H1 (cell line): ENCODE data around the gene SPEN. TPM values are rescaled to one million over a fixed set of nuclear protein-coding genes. Genes with fewer than 3 reads are reported as not detected.

Source experiments
- CTCF ChIA-PET: fragments of 300-600 bp; sonication (Branson Sonifier 250); formaldehyde crosslinking; loops from one replicate; lab custom pipeline; 2021; ENCODE audit not compliant: partially characterized antibody; lab: Charles Lee
- POLR2A ChIA-PET: fragments of 300-600 bp; sonication (Branson Sonifier 250); formaldehyde crosslinking; loops from one replicate; lab custom pipeline; 2021; ENCODE audit warnings: inconsistent platforms; ENCODE audit not compliant: partially characterized antibody; lab: Charles Lee
- DNase-seq, 2 experiments: peaks; one replicate each; pipeline versions ENCODE4 v3.0.0 to v3.0.0-alpha.2; 2010 to 2022; ENCODE audit warnings: low spot score in 2 of 2, low read depth in 1 of 2, mixed read lengths in 1 of 2
- FAIRE-seq: peaks from 2 replicates; lab custom pipeline; 2011; peaks lifted over from hg19 to GRCh38; lab: Jason Lieb, UNC
- H2AFZ ChIP-seq: 2 replicates; pipeline ENCODE4 v1.8.1; 2012; ENCODE audit warnings: low read length, inconsistent platforms
- H2AK5ac ChIP-seq: 2 replicates; pipeline ENCODE4 v1.6.1; 2013; ENCODE audit warnings: low read depth, low read length
- H2BK120ac ChIP-seq: replicated peaks from 2 replicates; pipeline ENCODE3; 2013; ENCODE audit warnings: low read depth, low read length, inconsistent platforms
- H2BK12ac ChIP-seq: 2 replicates; pipeline ENCODE4 v1.6.1; 2013; ENCODE audit warnings: low read depth, low read length
- H2BK15ac ChIP-seq: 2 replicates; pipeline ENCODE4 v1.6.1; 2013; ENCODE audit warnings: low read length
- H2BK20ac ChIP-seq: 2 replicates; pipeline ENCODE4 v1.6.1; 2013; ENCODE audit warnings: low read length
- H2BK5ac ChIP-seq: 2 replicates; pipeline ENCODE4 v1.6.1; 2013; ENCODE audit warnings: low read depth, low read length
- H3K14ac ChIP-seq: 2 replicates; pipeline ENCODE4 v1.6.1; 2013; ENCODE audit warnings: inconsistent platforms; ENCODE audit not compliant: insufficient read length
- H3K18ac ChIP-seq: 2 replicates; pipeline ENCODE4 v1.6.1; 2013; ENCODE audit warnings: low read length; ENCODE audit errors: extremely low read depth
- H3K23ac ChIP-seq: 2 replicates; pipeline ENCODE4 v1.6.1; 2013; ENCODE audit warnings: inconsistent platforms; ENCODE audit not compliant: insufficient read length
- H3K23me2 ChIP-seq: 2 replicates; pipeline ENCODE4 v1.6.1; 2013; ENCODE audit warnings: low read depth, low read length
- H3K27ac ChIP-seq: 2 replicates; pipeline ENCODE4 v1.6.1; 2011; ENCODE audit warnings: low read depth, low read length, inconsistent platforms
- H3K27me3 ChIP-seq, 4 experiments: replicated peaks in 1 of 4; 1 replicate in 1 of 4; 2 replicates in 3 of 4; pipeline versions ENCODE4 v1.6.1 to v1.8.1; 2011 to 2013; ENCODE audit warnings: low read length in 3 of 4, mild to moderate bottlenecking in 3 of 4, inconsistent platforms in 2 of 4, mixed read lengths in 2 of 4, moderate library complexity in 1 of 4; ENCODE audit not compliant: control insufficient read depth in 3 of 4, insufficient read depth in 3 of 4; ENCODE audit errors: extremely low read depth in 1 of 4
- H3K36me3 ChIP-seq, 4 experiments: 2 replicates each; pipeline versions ENCODE4 v1.6.1 to v1.8.1; 2011 to 2013; ENCODE audit warnings: mild to moderate bottlenecking in 4 of 4, low read length in 3 of 4, moderate library complexity in 2 of 4, control low read depth in 1 of 4, inconsistent platforms in 1 of 4; ENCODE audit not compliant: insufficient read depth in 4 of 4, control insufficient read depth in 2 of 4
- H3K4ac ChIP-seq: replicated peaks from 2 replicates; pipeline ENCODE3; 2013; ENCODE audit warnings: low read length, low read depth, mixed read lengths, inconsistent platforms; ENCODE audit not compliant: insufficient read length
- H3K4me1 ChIP-seq, 4 experiments: replicated peaks in 1 of 4; 1 replicate in 1 of 4; 2 replicates in 3 of 4; pipeline versions ENCODE4 v1.6.1 to v1.8.1; 2011 to 2013; ENCODE audit warnings: low read length in 3 of 4, inconsistent platforms in 2 of 4, mixed read lengths in 1 of 4; ENCODE audit not compliant: insufficient read depth in 4 of 4, control insufficient read depth in 3 of 4
- H3K4me2 ChIP-seq, 2 experiments: 2 replicates each; pipeline versions ENCODE4 v1.6.1 to v1.8.1; 2011 to 2013; ENCODE audit warnings: low read depth in 2 of 2, low read length in 2 of 2, control low read depth in 1 of 2, inconsistent platforms in 1 of 2, mild to moderate bottlenecking in 1 of 2; ENCODE audit not compliant: insufficient read depth in 1 of 2
- H3K4me3 ChIP-seq, 4 experiments: fragments of 200-600, 300-600 bp in 1 of 4; sonication (generic), shearing (Covaris generic), sonication (Bioruptor Twin) in 1 of 4; 2 replicates each; pipeline versions ENCODE4 v1.5.1 to v1.8.1; 2011 to 2016; ENCODE audit warnings: low read length in 4 of 4, low read depth in 3 of 4, control low read depth in 2 of 4, inconsistent platforms in 2 of 4, mild to moderate bottlenecking in 2 of 4, mixed read lengths in 1 of 4, moderate library complexity in 1 of 4; ENCODE audit not compliant: insufficient read depth in 2 of 4; ENCODE audit errors: extremely low read depth in 1 of 4
- H3K56ac ChIP-seq: replicated peaks from 2 replicates; pipeline ENCODE3; 2013; ENCODE audit warnings: low read depth, mild to moderate bottlenecking, mixed read lengths, low read length, inconsistent platforms; ENCODE audit not compliant: insufficient read length
- H3K79me1 ChIP-seq: 2 replicates; pipeline ENCODE4 v1.6.1; 2013; ENCODE audit warnings: low read depth, low read length, control low read depth
- H3K79me2 ChIP-seq, 2 experiments: 2 replicates each; pipeline versions ENCODE4 v1.6.1 to v1.8.1; 2012 to 2013; ENCODE audit warnings: low read length in 2 of 2, mild to moderate bottlenecking in 2 of 2, inconsistent platforms in 1 of 2; ENCODE audit not compliant: insufficient read depth in 2 of 2, control insufficient read depth in 1 of 2
- H3K9ac ChIP-seq, 4 experiments: replicated peaks in 1 of 4; 1 replicate in 1 of 4; 2 replicates in 3 of 4; pipeline versions ENCODE4 v1.6.1 to v1.8.1; 2011 to 2013; ENCODE audit warnings: low read depth in 3 of 4, low read length in 3 of 4, control low read depth in 2 of 4, mild to moderate bottlenecking in 2 of 4, moderate library complexity in 2 of 4, inconsistent platforms in 1 of 4; ENCODE audit errors: extremely low read depth in 1 of 4
- H3K9me3 ChIP-seq, 2 experiments: 2 replicates each; pipeline versions ENCODE4 v1.6.1 to v1.8.1; 2012 to 2013; ENCODE audit warnings: mild to moderate bottlenecking in 2 of 2, moderate library complexity in 2 of 2, control low read depth in 1 of 2, inconsistent platforms in 1 of 2, low read depth in 1 of 2, low read length in 1 of 2, mixed read lengths in 1 of 2; ENCODE audit not compliant: insufficient read depth in 2 of 2
- H4K20me1 ChIP-seq, 2 experiments: replicated peaks in 1 of 2; 2 replicates each; pipeline versions ENCODE3 to v1.8.1; 2011 to 2013; ENCODE audit warnings: inconsistent platforms in 2 of 2, low read length in 2 of 2, mild to moderate bottlenecking in 1 of 2; ENCODE audit not compliant: insufficient read depth in 2 of 2, control insufficient read depth in 1 of 2
- H4K5ac ChIP-seq: 2 replicates; pipeline ENCODE4 v1.6.1; 2013; ENCODE audit warnings: low read length, low read depth, mixed read lengths, inconsistent platforms; ENCODE audit not compliant: insufficient read length
- H4K8ac ChIP-seq: 2 replicates; pipeline ENCODE4 v1.8.0; 2013; ENCODE audit warnings: mild to moderate bottlenecking, moderate library complexity, low read length, inconsistent platforms; ENCODE audit not compliant: insufficient read depth; ENCODE audit errors: extremely low read depth
- H4K91ac ChIP-seq: replicated peaks from 2 replicates; pipeline ENCODE3; 2013; ENCODE audit warnings: low read length, mixed read lengths, inconsistent platforms; ENCODE audit not compliant: insufficient read length
- CHD1 ChIP-seq: IDR thresholded peaks from 2 replicates; pipeline ENCODE4 v1.6.1; 2012; ENCODE audit warnings: low read depth, low read length, improper control_type of control experiment
- GABPA ChIP-seq: IDR thresholded peaks from 2 replicates; pipeline ENCODE4 v1.6.1; 2011; ENCODE audit warnings: mild to moderate bottlenecking, low read length, moderate library complexity, borderline replicate concordance; ENCODE audit not compliant: insufficient read depth
- KDM1A ChIP-seq: fragments of 200-600, 300-600 bp; sonication (generic); IDR thresholded peaks from 2 replicates; pipeline ENCODE4 v1.7.1; 2016; ENCODE audit warnings: mild to moderate bottlenecking, low read length, borderline replicate concordance
- KDM4A ChIP-seq: IDR thresholded peaks from one replicate; pipeline ENCODE4 v1.7.1; 2012; ENCODE audit warnings: low read depth, mild to moderate bottlenecking, moderate library complexity, low read length, inconsistent platforms; ENCODE audit not compliant: severe bottlenecking
- RXRA ChIP-seq: IDR thresholded peaks from 2 replicates; pipeline ENCODE4 v1.6.1; 2011; ENCODE audit warnings: low read depth, mild to moderate bottlenecking, low read length, moderate library complexity; ENCODE audit not compliant: insufficient read depth
- SAP30 ChIP-seq: fragments of 300-600 bp; sonication (generic); IDR thresholded peaks from 2 replicates; pipeline ENCODE4 v1.7.1; 2012; ENCODE audit warnings: low read length, moderate library complexity, mild to moderate bottlenecking, inconsistent platforms; ENCODE audit not compliant: insufficient read depth, insufficient replicate concordance
- SIN3A ChIP-seq, 2 experiments: IDR thresholded peaks in 1 of 2; conservative IDR thresholded peaks in 1 of 2; 2 replicates each; pipeline ENCODE4 v1.6.1; 2011 to 2012; ENCODE audit warnings: low read length in 2 of 2, improper control_type of control experiment in 1 of 2, low read depth in 1 of 2, mild to moderate bottlenecking in 1 of 2
- SIRT6 ChIP-seq: IDR thresholded peaks from one replicate; pipeline ENCODE4 v1.7.1; 2012; ENCODE audit warnings: low read length, inconsistent platforms
- SP1 ChIP-seq: IDR thresholded peaks from 2 replicates; pipeline ENCODE4 v1.6.1; 2011; ENCODE audit warnings: low read depth, low read length
- SUZ12 ChIP-seq: fragments of 200-600 bp; sonication (generic); IDR thresholded peaks from 2 replicates; pipeline ENCODE4 v1.6.1; 2012; ENCODE audit warnings: mild to moderate bottlenecking, inconsistent platforms, low read length, moderate library complexity, mixed read lengths
- TAF7 ChIP-seq: optimal IDR thresholded peaks from 2 replicates; pipeline ENCODE3; 2011; ENCODE audit warnings: low read depth, mild to moderate bottlenecking, inconsistent platforms, low read length, moderate library complexity, borderline replicate concordance
- TEAD4 ChIP-seq: IDR thresholded peaks from 2 replicates; pipeline ENCODE4 v1.6.1; 2012; ENCODE audit warnings: low read depth, low read length, inconsistent platforms, mixed read lengths
- YY1 ChIP-seq: IDR thresholded peaks from 2 replicates; pipeline ENCODE4 v1.6.1; 2011; ENCODE audit warnings: low read depth, mild to moderate bottlenecking, low read length
- polyA plus RNA-seq, 7 experiments: library from polyadenylated mRNA; depleted of rRNA in 3 of 7; stranded (reverse) in 5 of 7; unstranded in 2 of 7; fragments of >200 nt in 5 of 7; fragments of 200-250 nt in 2 of 7; gene quantifications; 1 replicate in 5 of 7; 2 replicates in 1 of 7; 4 replicates in 1 of 7; pipeline versions ENCODE4 v1.2.1 to v1.2.3, GENCODE V29; 2011 to 2013; ENCODE audit warnings: missing spikeins in 2 of 7, mixed read lengths in 2 of 7
- total RNA-seq: library from RNA; stranded (reverse); fragmentation: NEBNext Ultra II Directional; extraction: Animal tissue kit (Norgen Biotek cat#: 25700); gene quantifications from 2 replicates; pipeline ENCODE4 v1.2.1, GENCODE V29; 2021
- TF ChIP-seq, protein P1 (sequence below): IDR thresholded peaks from 2 replicates; pipeline ENCODE4 v1.6.1; 2012; ENCODE audit warnings: inconsistent platforms

The SPEN gene
- total and polyA plus RNA-seq, 2 of the 8 experiments (the other 6 are each of a cell fraction or from before 2014, with no cell fraction given): 12.5 to 52.1 TPM

DNA sequence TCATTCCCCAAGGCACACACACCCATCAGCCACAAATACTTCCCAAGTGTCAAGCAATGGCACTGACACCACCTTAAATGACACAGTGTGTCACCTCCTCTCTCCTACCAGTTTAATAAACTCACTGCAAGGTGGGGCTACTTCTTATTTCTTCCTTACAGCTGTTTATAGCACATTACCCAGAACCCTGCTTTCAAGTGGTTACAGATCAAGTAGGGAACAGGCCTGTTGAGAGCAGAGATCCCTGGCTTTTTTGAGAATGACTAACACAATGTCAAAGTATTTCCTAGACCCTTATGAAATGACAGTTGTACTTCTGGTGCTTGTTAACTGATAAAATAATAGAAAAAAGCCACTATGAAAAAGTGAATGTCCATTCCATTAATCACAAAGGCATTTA is 108.6 kb downstream of the SPEN start:
- Histone ChIP-seq H2AK5ac (no peak overlapping the region), H4K20me1 (peaks cover 7 to 14% of the 10 kb centered on the region in 2 experiments), H2BK12ac (no peak overlapping the region), H3K79me2 (no peaks in the 10 kb centered on the region; a peak in 1 of 4 replicates), H4K8ac (no peak overlapping the region), H3K79me1 (peaks cover 3% of the 10 kb centered on the region; the same call in 1 of the 2 replicates), H2BK5ac (no peak overlapping the region), H2BK120ac (no peak overlapping the region), H3K4ac (no peak overlapping the region), H4K91ac (no peak overlapping the region), H3K4me2 (no peak overlapping the region), H3K27me3 (peaks cover 0 to 3% (median under 1%) of the 10 kb centered on the region in 4 experiments; a peak in 2 of 7 replicates), H3K9ac (no peak overlapping the region), H3K27ac (no peak overlapping the region), H3K9me3 (no peaks in the 10 kb centered on the region), H2BK20ac (no peak overlapping the region), H3K23ac (no peak overlapping the region), H3K14ac (no peak overlapping the region), H3K56ac (no peak overlapping the region), H3K36me3 (no peaks in the 10 kb centered on the region), H3K4me1 (peaks cover 6 to 18% (median 12%) of the 10 kb centered on the region in 4 experiments), H2BK15ac (no peak overlapping the region), H4K5ac (no peak overlapping the region), H3K18ac (no peak overlapping the region), H2AFZ (no peak overlapping the region), H3K23me2 (no peaks in the 10 kb centered on the region), H3K4me3 (no peak overlapping the region)
- ChIA-PET POLR2A (interaction anchor here (0.6 to 1.3 kb wide), 3 partner anchors 14 to 160 kb away, joined by 3 to 4 read pairs (median 3); no protein-coding TSS in a partner anchor), CTCF (interaction anchor here (0.6 to 5.8 kb wide), 9 partner anchors 12 to 468 kb away, joined by 3 to 53 read pairs (median 5); partner anchors contain the start of gene ZBTB17)
- DNase-seq (no peak), FAIRE-seq (no peak)
- TF ChIP-seq, protein P1, sequence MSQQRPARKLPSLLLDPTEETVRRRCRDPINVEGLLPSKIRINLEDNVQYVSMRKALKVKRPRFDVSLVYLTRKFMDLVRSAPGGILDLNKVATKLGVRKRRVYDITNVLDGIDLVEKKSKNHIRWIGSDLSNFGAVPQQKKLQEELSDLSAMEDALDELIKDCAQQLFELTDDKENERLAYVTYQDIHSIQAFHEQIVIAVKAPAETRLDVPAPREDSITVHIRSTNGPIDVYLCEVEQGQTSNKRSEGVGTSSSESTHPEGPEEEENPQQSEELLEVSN: no peak
- no peak for TF ChIP-seq SP1
- TF ChIP-seq SIN3A (conservative IDR thresholded peaks at IDR 0.05 in 1 of 2, IDR thresholded peaks at IDR 0.05 in 1 of 2; ENCODE audit: low read depth in 1 of 2, low read length in 2 of 2): no peak
- TF ChIP-seq KDM1A: no peak
- no peak for TF ChIP-seq KDM4A
- no peak for TF ChIP-seq GABPA
- TF ChIP-seq RXRA: no peak
- TF ChIP-seq YY1: no peak
- TF ChIP-seq TAF7: no peak
- TF ChIP-seq CHD1: no peak
- TF ChIP-seq SUZ12: no peak
- TF ChIP-seq SIRT6: no peak
- no peak for TF ChIP-seq TEAD4
- TF ChIP-seq SAP30: no peak
